HG03521 (cell line): ENCODE results near the gene IQGAP2.
"Not testable (repeated sequence)": the region's sequence is repeated elsewhere in the genome, so short reads cannot be mapped to it uniquely, and the experiment has no call there.

Source experiments
- ATAC-seq: cut with Tn5 transposase; IDR thresholded peaks from one replicate; pipeline ENCODE4 v1.9.1; 2021; ENCODE audit warnings: mild to moderate bottlenecking, moderate library complexity; ENCODE audit not compliant: unreplicated experiment

IQGAP2 gene

DNA sequence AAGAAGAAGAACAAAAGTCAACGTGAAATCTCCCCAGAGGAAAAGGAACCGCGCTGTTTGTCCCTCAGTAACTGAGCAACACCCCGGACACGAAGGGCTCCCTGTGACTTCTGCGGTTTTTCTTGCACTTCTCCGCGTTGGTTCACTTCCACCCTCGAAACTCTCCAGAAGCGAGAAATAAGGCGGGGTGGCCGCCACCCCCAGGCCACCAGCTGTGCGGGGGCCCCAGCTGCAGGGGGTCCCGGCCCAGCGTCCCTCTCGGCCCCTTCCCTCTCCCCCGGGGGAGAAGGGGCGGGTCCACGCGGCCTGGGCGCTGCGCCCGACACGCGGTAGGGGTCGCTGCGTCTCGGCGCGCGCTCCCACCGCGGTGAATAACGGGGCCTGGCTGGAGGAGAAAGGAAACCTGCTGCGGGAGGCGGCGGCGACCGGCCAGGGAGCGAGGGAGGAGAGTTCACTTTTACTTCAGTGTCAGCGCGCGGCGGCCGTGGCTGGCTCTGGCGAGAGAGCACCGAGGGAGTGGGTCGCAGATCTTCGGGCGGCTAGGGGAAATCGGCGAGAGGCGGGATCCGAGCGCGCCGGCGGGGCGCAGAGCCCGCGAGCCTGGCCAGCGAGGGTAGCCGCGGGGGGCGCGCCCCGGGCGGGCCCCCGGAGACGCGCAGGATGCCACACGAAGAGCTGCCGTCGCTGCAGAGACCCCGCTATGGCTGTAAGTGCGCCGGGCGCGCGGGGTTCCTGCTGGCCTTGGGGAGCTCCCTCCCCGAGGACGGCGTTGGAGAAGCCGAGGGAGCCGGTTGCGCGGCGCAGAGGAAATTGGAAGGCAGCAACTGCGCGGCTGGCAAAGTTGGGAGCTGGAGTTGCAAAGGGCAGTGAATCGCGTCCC is at the start of gene IQGAP2:
Gene IQGAP2, plus strand, starts transcription at position 400 of the 880 bp plus-strand sequence. Its CDS starts 261 bp downstream, at position 661.
- peak; percentile 63 for ATAC-seq

- ATAC-seq: no peak
These were observed 46.2 kb upstream of the IQGAP2 start for GRCh38 chr5:76356887-76357286.

DNA sequence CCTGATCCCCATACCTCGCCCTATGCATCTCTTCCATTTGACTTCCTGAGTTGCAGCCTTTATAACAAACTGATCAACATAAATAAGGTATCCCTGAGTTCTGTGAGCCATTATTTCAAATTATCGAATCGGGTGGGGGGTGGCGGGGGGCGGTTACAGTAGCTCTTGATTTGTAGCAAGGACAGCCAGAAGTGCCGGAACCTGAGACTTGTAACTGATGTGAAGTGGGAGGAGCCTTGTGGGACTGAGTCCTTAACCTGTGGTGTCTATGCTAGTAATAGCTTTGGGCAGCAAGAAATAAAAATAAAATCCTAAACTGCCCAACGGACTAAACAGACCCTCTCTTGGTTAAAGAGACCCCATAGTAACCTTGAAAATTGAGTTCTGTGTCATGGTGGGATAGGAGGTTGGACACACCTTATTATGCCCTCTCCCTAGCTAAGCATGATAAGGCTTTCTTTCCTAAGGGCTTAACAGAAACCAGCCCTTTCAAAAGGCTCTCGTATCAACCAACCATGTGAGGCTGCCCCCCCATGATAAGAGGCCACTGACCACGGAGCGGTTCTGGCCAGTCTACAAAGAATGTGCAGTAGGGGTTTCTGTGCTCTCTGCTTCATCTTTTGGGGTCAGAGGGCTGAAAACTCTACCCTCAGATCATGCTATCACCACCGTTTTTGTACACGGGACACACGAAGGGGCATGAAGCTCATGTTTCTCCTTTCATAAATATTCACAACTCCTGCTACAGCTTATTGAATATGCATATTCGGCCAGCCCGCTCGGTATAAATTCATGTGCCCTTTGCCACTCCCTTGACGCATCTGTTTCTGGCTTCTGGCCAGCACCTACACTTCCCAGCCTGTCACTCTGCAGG is 39.5 kb upstream of the IQGAP2 start:
- ATAC-seq: no peak

- ATAC-seq: no peak
These were observed 38.9 kb upstream of the IQGAP2 start for GRCh38 chr5:76364226-76364589.

DNA sequence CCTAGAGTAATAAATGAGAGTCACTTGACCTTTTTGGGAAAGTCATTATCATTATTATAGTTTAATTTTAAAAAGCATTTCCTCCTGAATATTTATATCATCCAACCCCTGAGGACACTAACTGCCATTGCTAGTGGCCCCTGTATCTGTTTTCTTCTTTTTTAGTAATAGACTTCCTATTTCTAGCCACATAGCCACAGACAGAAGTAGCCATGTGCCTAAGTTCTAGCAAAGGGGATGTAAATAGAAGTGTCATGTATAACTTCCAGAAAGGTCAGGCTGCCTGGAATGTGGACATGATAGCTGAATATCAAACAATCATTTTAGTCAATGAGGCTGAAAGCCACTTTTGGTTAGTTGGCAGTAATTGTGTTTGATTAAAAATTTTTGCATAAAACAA is 37.5 kb upstream of the IQGAP2 start:
- ATAC-seq: no peak

GRCh38 chr5:76366596-76366995 is 36.5 kb upstream of the IQGAP2 start:
- no peak for ATAC-seq

DNA sequence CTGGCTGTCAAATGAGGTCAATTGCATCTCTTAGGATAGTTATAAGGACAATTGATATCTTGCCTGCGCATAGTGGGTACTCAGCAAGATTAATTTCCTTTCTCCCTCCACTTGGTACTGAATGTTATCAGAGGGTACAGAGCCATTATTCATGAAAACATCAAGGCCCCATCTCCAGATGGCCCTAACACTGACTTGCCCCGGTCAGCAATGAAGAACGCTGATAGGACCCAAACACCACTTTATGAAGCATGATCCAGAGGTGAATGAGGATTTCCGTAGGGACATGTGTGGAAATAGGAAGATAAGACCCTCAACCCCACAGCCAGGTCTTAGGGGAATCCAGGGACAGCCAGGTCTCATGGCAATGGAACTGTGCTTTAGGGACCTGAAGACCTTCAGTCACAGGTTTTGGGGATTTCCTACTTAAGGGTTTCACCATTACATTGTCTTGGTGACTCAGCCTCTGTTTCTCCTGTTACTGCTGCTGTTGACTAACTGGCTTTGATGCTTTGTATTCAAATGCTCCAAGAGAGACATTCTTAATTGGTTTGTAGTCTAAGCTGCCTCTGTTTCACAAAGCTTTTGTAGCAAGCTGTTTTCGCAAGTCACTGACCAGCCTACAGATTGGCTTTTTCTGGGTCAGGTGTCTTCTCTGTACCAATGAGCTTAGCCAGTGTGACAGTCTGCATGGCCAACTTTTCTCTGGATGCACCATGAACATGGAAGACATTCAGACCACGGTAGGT is 35.3 kb upstream of the IQGAP2 start:
- ATAC-seq: no peak

GRCh38 chr5:76368941-76369340 is 34.1 kb upstream of the IQGAP2 start:
- ATAC-seq: no peak

- ATAC-seq: not testable (repeated sequence)
These were observed 33.4 kb upstream of the IQGAP2 start for GRCh38 chr5:76369668-76370067.

GRCh38 chr5:76371960-76372322 is 31.1 kb upstream of the IQGAP2 start:
- no peak for ATAC-seq

GRCh38 chr5:76372323-76373054 is 30.6 kb upstream of the IQGAP2 start:
- ATAC-seq: no peak

DNA sequence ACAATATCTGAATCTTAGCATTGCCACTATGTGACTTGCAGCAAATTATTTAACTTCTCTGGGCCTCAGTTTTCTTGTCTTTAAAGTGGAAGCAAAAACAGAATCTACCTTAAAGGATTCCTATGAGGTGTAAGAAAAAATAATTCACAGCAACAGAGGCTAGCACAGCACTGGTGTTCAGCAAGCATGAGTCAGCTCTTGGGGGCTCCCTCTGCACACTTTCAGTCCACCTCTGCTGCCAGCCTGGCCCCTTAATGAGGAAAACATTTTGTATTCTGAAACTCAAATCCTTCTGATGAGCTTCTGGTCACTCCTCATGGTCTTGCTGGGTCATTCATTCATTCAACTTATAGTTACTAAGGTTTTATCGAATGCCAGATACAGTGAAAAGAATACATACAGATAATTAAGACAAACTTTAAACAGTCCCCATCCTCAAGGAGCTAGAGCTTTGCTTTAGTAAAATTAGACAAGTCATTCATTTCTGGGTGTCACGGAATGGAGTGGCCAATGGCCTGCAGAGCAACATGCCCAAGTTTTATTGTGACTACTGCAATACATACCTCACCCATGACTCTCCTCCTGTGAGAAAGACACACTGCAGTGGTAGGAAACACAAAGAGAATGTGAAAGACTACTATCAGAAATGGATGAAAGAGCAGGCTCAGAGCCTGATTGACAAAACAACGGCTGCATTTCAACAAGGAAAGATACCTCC is 26.8 kb upstream of the IQGAP2 start:
- no peak for ATAC-seq

- no peak for ATAC-seq
These were observed 26.2 kb upstream of the IQGAP2 start for GRCh38 chr5:76376866-76377230.

- ATAC-seq: no peak
These were observed 24.7 kb upstream of the IQGAP2 start for GRCh38 chr5:76378355-76378754.

GRCh38 chr5:76379316-76379715 is 23.8 kb upstream of the IQGAP2 start:
- ATAC-seq: no peak

DNA sequence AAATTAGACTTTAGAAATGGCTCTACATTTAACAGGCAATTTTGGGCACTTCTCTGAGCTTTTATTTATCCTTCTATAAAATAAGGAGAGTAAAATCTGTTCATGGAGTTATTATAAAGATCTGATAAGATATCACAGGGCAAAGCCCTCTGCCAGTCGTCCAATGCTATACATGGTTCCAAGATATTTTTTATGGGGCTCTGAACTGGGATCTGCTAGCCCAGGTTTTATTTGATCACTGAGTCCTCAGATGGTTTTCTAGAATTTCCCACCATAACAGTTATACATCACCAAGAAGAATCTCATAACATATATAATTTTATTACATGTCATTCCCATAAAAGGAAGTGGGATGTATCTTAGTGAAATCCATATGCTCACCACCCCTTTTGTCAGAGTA is 23.2 kb upstream of the IQGAP2 start:
- no peak for ATAC-seq

DNA sequence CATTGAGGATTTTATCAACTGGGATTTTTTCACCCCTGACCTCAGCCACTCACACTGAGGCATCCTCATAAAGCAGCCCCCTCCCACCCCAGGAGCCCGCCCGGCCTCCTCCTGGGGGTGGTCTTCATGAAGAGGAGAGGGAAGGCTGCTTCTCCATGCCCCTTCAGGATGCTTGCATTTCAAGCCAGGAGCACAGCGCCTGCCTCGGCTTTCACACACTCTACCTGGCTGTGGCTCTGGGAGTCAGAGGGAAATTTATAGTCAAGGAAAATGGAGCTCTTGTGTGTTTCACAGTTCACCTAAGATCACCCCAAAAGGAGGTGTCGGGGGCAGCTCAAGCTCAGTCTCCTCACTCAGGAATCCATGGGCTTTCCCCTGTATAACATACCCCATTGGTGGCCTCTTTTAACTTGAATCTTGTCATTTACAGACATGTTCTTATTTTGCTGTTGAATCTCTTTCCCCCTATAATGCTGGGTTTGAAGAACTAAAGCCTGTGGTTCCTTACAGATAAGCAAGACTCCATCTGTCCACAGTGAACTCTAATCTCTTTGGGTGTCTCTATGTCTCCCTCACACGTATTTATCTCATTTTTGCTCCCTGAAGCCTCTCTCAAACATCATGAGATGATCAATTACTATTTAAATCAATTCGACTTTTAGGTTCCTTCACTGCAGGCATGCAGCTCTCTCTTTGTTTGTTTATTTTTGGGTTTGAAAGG is 22.6 kb upstream of the IQGAP2 start:
- no peak for ATAC-seq

DNA sequence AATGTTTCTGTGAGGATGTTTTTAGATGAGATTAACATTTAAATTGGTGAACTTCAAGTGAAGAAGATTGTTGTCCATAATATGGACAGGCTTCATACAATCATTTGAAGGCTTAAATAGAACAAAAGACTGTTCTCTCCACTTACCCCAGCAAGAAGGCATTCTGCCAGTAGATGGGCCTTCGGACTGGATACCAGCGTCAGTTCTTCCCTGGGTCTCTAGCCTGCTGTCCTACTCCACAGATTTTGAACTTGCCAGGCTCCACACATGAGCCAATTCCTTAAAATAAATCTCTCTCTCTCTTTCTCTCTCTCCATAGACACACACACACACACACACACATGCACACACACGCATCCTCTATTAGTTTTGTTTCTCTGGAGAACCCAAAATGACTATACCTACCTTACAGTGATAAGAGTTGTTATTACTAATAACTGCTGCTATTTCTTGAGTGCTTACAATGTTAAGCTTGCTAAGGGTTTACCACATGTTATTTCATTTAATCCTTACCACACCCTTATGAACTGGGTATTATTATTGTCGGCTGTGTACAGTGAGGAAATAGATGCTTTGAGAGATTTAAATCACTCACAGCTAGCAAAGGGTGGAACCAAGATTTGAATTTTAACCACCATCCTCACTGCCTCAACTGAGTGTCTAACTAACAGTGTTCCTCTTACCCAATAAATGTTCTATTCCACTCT is 19.8 kb upstream of the IQGAP2 start:
- no peak for ATAC-seq

DNA sequence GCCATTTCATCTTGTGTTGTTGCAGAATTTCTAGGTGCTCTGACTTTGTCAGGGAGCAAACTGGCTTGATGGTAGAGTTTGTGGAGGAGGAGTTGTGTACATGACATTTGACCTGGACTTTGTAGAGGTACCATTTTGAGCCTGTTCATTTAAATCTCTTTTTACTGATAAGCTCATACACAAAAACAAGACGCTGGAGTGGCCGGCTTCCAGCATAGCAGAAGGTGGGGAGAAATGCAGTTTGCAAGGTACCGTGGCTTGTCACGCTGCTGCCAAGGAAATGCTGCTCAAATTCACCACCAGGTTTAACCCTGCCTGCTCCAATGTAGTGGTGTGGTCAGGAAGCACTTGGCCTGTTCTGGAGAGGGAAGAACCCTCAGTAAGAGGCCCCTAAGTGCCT is 18.9 kb upstream of the IQGAP2 start:
- ATAC-seq: no peak
